A549 (cell line): Measurements from ENCODE around the gene SLC5A3. TPM values are rescaled to one million over a fixed set of nuclear protein-coding genes. Genes with fewer than 3 reads are reported as not detected.

ENCODE experiments used
- ATAC-seq, 2 experiments: fragments of 200-7000 bp in 1 of 2; fragments of >200 bp in 1 of 2; cut with Nextera tagmentation in 1 of 2; cut with Tn5 transposase in 1 of 2; 3 replicates each; pipeline versions ENCODE4 v1.8.0 to v1.9.1; 2018 to 2020; ENCODE audit warnings: mild to moderate bottlenecking in 1 of 2, moderate library complexity in 1 of 2
- CTCF ChIA-PET: fragments of 300-600 bp; sonication (Branson Sonifier 250); formaldehyde crosslinking; extraction: SDS; loops from one replicate; lab custom pipeline; 2021; ENCODE audit warnings: antibody characterized with exemption, inconsistent platforms; lab: Yijun Ruan, JAX
- POLR2A ChIA-PET: fragments of 350-600 bp; formaldehyde crosslinking; extraction: SDS; loops from one replicate; lab custom pipeline; 2021; ENCODE audit warnings: antibody characterized with exemption, inconsistent platforms; lab: Yijun Ruan, JAX
- DNase-seq, 2 experiments: peaks; one replicate each; pipeline versions ENCODE4 v3.0.0 to v3.0.0-alpha.2; 2011 to 2016; ENCODE audit warnings: low read depth in 1 of 2, low spot score in 1 of 2
- FAIRE-seq: peaks from 2 replicates; lab custom pipeline; 2011; peaks lifted over from hg19 to GRCh38; lab: Jason Lieb, UNC
- H3K27ac ChIP-seq, 2 experiments: fragments of >200 bp; sonication (Bioruptor Twin); formaldehyde crosslinking; 3 replicates each; pipeline ENCODE4 v1.5.1; 2016 to 2017
- H3K4me1 ChIP-seq: fragments of >200 bp; sonication (Bioruptor Twin); formaldehyde crosslinking; 3 replicates; pipeline ENCODE4 v1.6.1; 2016
- H3K4me2 ChIP-seq: fragments of >200 bp; sonication (Bioruptor Twin); formaldehyde crosslinking; 3 replicates; pipeline ENCODE4 v1.6.1; 2016
- H3K4me3 ChIP-seq: fragments of >200 bp; sonication (Bioruptor Twin); formaldehyde crosslinking; 3 replicates; pipeline ENCODE4 v1.5.1; 2016
- H3K9me3 ChIP-seq: fragments of >200 bp; sonication (Bioruptor Twin); formaldehyde crosslinking; 3 replicates; pipeline ENCODE4 v1.6.1; 2016
- BHLHE40 ChIP-seq: IDR thresholded peaks from 2 replicates; pipeline ENCODE4 v1.6.1; 2012; ENCODE audit warnings: low read depth, low read length, inconsistent platforms
- CBX2 ChIP-seq: fragments of 200-600 bp; sonication (generic); IDR thresholded peaks from 2 replicates; pipeline ENCODE4 v1.6.1; 2016; ENCODE audit warnings: low read depth, mild to moderate bottlenecking, borderline replicate concordance
- CBX8 ChIP-seq: fragments of 200-600 bp; sonication (generic); IDR thresholded peaks from 2 replicates; pipeline ENCODE4 v1.6.1; 2016
- CEBPB ChIP-seq, 2 experiments: fragments of >200 bp in 1 of 2; sonication (Bioruptor Twin) in 1 of 2; formaldehyde crosslinking in 1 of 2; IDR thresholded peaks; 2 replicates each; pipeline ENCODE4 v1.6.1; 2012 to 2016
- EHF ChIP-seq: fragments of 250-450 bp; sonication (Bioruptor Pico); IDR thresholded peaks from 2 replicates; pipeline ENCODE4 v1.5.0; 2020; ENCODE audit warnings: mild to moderate bottlenecking
- ESRRA ChIP-seq: fragments of 150-350 bp; IDR thresholded peaks from 2 replicates; pipeline ENCODE4 v1.6.1; 2014; ENCODE audit warnings: mild to moderate bottlenecking, low read length, borderline replicate concordance
- FOSB ChIP-seq: fragments of 250-450 bp; sonication (Bioruptor Pico); IDR thresholded peaks from 2 replicates; pipeline ENCODE4 v1.5.0; 2020; ENCODE audit warnings: mild to moderate bottlenecking, moderate library complexity
- FOSL2 ChIP-seq, 2 experiments: fragments of 450-650 bp in 1 of 2; fragments of >200 bp in 1 of 2; sonication (Bioruptor Twin) in 1 of 2; formaldehyde crosslinking; IDR thresholded peaks; 2 replicates each; pipeline versions ENCODE4 v1.5.0 to v1.6.1; 2016 to 2020; ENCODE audit warnings: mild to moderate bottlenecking in 1 of 2, moderate library complexity in 1 of 2
- GATA3 ChIP-seq: IDR thresholded peaks from 2 replicates; pipeline ENCODE4 v1.6.1; 2012; ENCODE audit warnings: borderline replicate concordance
- HEYL ChIP-seq: fragments of 250-450 bp; sonication (Bioruptor Pico); IDR thresholded peaks from 2 replicates; pipeline ENCODE4 v1.8.0; 2021; ENCODE audit warnings: mild to moderate bottlenecking, moderate library complexity
- HOXA7 ChIP-seq: fragments of 250-450 bp; sonication (Bioruptor Pico); IDR thresholded peaks from 2 replicates; pipeline ENCODE4 v1.5.0; 2020; ENCODE audit warnings: mild to moderate bottlenecking, moderate library complexity
- HOXB13 ChIP-seq: fragments of 250-450 bp; sonication (Bioruptor Pico); IDR thresholded peaks from 2 replicates; pipeline ENCODE4 v1.5.0; 2020; ENCODE audit warnings: low read depth, mild to moderate bottlenecking, moderate library complexity
- JUNB ChIP-seq: fragments of >200 bp; sonication (Bioruptor Twin); formaldehyde crosslinking; IDR thresholded peaks from 2 replicates; pipeline ENCODE4 v1.6.1; 2016
- MYC ChIP-seq: IDR thresholded peaks from 2 replicates; pipeline ENCODE4 v1.6.1; 2012; ENCODE audit warnings: mild to moderate bottlenecking, inconsistent platforms, low read length, improper control_type of control experiment, borderline replicate concordance
- NFE2L2 ChIP-seq: fragments of 150-350 bp; conservative IDR thresholded peaks from 2 replicates; pipeline ENCODE4 v1.6.1; 2014; ENCODE audit warnings: low read length
- PHF8 ChIP-seq: fragments of 200-600 bp; sonication (generic); IDR thresholded peaks from 2 replicates; pipeline ENCODE4 v1.6.1; 2016; ENCODE audit warnings: low read depth, mild to moderate bottlenecking, antibody characterized with exemption, moderate library complexity, borderline replicate concordance
- POLR2A ChIP-seq: IDR thresholded peaks from 2 replicates; pipeline ENCODE4 v1.6.1; 2012; ENCODE audit warnings: mild to moderate bottlenecking, low read length
- RARB ChIP-seq: fragments of 250-450 bp; sonication (Bioruptor Pico); IDR thresholded peaks from 2 replicates; pipeline ENCODE4 v1.8.0; 2021; ENCODE audit warnings: mild to moderate bottlenecking, moderate library complexity
- RCOR1 ChIP-seq: fragments of 150-350 bp; IDR thresholded peaks from 2 replicates; pipeline ENCODE4 v1.6.1; 2014; ENCODE audit warnings: antibody characterized with exemption, low read length, low read depth
- RNF2 ChIP-seq: fragments of 200-600 bp; sonication (generic); IDR thresholded peaks from 2 replicates; pipeline ENCODE4 v1.6.1; 2016; ENCODE audit warnings: low read depth, mild to moderate bottlenecking, antibody characterized with exemption, moderate library complexity, borderline replicate concordance
- SMC3 ChIP-seq: fragments of >200 bp; sonication (Bioruptor Twin); formaldehyde crosslinking; IDR thresholded peaks from 3 replicates; pipeline ENCODE4 v1.6.1; 2018; ENCODE audit warnings: inconsistent platforms
- SREBF2 ChIP-seq: fragments of 450-650 bp; IDR thresholded peaks from 2 replicates; pipeline ENCODE4 v1.6.1; 2014; ENCODE audit warnings: mild to moderate bottlenecking, moderate library complexity
- TFCP2L1 ChIP-seq: fragments of 250-450 bp; sonication (Bioruptor Pico); IDR thresholded peaks from 2 replicates; pipeline ENCODE4 v1.5.0; 2021; ENCODE audit warnings: mild to moderate bottlenecking
- ZC3H11A ChIP-seq: fragments of 450-650 bp; IDR thresholded peaks from 2 replicates; pipeline ENCODE4 v1.6.1; 2014; ENCODE audit warnings: antibody characterized with exemption, mild to moderate bottlenecking
- ZNF302 ChIP-seq: fragments of 250-450 bp; sonication (Bioruptor Pico); IDR thresholded peaks from 2 replicates; pipeline ENCODE4 v1.9.0; 2021; ENCODE audit warnings: inconsistent platforms, mild to moderate bottlenecking, moderate library complexity
- ZSCAN20 ChIP-seq: fragments of 250-450 bp; sonication (Bioruptor Pico); IDR thresholded peaks from 2 replicates; pipeline ENCODE4 v1.8.0; 2022; ENCODE audit warnings: mild to moderate bottlenecking, moderate library complexity
- WGBS: methylation state at CpG from one replicate; pipeline ENCODE4 v1.1.6; 2017; ENCODE audit errors: missing lambda C conversion rate; 5-methylcytosine and 5-hydroxymethylcytosine counted together
- polyA plus RNA-seq, 4 experiments: library from polyadenylated mRNA; depleted of rRNA in 3 of 4; stranded (reverse); fragments of >200 nt; fragmentation: RNase III in 1 of 4; extraction: RNeasy Plus Mini Kit Qiagen cat#74134 plus additional on column Dnase treatment in 1 of 4; gene quantifications; 2 replicates in 3 of 4; 3 replicates in 1 of 4; pipeline ENCODE4 v1.2.3, GENCODE V29; 2011 to 2017
- TF ChIP-seq, protein P1 (sequence below): IDR thresholded peaks from 2 replicates; pipeline ENCODE4 v1.6.1; 2012
- TF ChIP-seq, protein P2 (sequence below): fragments of 450-650 bp; IDR thresholded peaks from 2 replicates; pipeline ENCODE4 v1.6.1; 2014; ENCODE audit warnings: antibody characterized with exemption

SLC5A3 gene
- polyA plus RNA-seq, 2 of the 4 experiments (the other 2 are of a cell fraction), result 7.2 to 7.7 TPM

DNA sequence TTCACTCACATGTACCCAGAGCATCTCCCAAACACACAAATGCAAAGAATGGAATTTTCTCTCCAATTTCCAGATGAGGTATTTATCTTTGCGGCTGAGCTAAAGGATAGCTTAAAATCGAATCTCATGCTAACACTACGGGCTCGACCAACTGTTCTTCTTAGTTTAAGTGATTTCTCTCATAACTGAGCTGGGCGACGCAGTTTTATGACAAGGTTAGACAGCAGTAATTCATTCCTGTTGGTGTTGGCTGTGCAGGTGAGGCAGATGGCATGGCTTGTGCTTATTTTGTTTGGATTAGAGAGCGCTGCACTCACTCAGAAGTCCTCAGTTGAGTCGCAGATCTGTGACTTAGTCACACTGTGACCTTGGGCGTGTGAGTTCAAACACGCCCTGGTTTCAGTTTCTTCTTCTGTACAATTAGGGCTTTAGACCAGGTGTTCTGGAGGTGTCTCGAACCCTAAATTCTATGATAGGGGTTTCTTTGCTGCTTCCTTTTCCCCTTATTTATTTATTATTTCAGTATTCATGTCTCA is 41.5 kb upstream of the SLC5A3 start:
- ChIA-PET CTCF (no interaction called here), POLR2A (no interaction called here)
- H3K9me3 ChIP-seq, result no peaks in the 10 kb centered on the region
- no peak overlapping the region for H3K4me3 ChIP-seq
- ATAC-seq, result no peak
- H3K4me2 ChIP-seq, result no peak overlapping the region
- no peak for DNase-seq
- H3K4me1 ChIP-seq, result no peaks in the 10 kb centered on the region
- WGBS, result 61% methylated on average over 11 of the region's 11 CpGs
- no peak overlapping the region for H3K27ac ChIP-seq
- no peak for FAIRE-seq
- TF ChIP-seq ZSCAN20 (no peak), CBX8 (no peak), FOSB (no peak), MYC (no peak), EHF (CRISPR knock-in tag) (no peak), ZNF302 (CRISPR knock-in tag) (no peak), CBX2 (no peak), FOSL2 (IDR thresholded peaks at IDR 0.05) (no peak), FOSL2 (CRISPR knock-in tag; IDR thresholded peaks at IDR 0.05) (no peak), ESRRA (no peak)

DNA sequence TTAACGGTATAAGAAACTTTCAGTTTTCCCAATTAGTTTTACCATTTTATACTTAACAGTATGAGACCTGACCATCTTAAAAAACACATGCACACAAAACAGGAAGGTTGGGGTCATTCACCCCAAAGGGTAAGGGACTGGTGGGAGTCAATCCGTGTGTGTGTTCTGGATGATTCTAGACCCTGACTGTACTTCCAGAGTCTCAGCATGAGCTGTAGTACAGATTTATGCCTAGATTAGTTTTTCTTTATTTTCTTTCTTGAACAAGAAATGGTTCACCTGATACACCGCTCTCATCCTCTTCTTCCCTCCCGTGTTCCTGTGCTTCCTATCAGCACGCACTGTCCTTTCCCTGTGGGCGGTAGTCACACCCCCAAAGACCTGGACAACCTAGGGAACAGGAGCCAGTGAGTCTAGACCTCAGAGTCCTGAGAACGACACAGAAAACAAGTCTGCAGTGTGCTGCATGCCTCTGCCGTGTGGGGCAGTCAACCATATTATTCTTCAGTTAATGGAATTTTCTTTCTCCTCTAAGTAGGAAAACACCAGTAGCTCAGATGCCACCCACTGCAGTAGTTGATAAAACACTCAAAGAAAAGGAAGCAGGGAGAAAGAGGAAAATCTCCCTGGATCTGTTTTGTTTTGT is 38.9 kb upstream of the SLC5A3 start:
- no peak for TF ChIP-seq BHLHE40
- TF ChIP-seq SMC3, result no peak
- TF ChIP-seq PHF8, result no peak
- TF ChIP-seq SREBF2, result no peak
- no peak for TF ChIP-seq ZC3H11A
- no peak for TF ChIP-seq ZNF302 (CRISPR knock-in tag)
- TF ChIP-seq HOXB13 (CRISPR knock-in tag), result no peak
- TF ChIP-seq POLR2A, result no peak
- no peak for TF ChIP-seq RCOR1
- no peak for TF ChIP-seq HEYL (CRISPR knock-in tag)
- no peak for TF ChIP-seq TFCP2L1 (CRISPR knock-in tag)
- TF ChIP-seq RARB (CRISPR knock-in tag), result no peak
- TF ChIP-seq, protein P1, sequence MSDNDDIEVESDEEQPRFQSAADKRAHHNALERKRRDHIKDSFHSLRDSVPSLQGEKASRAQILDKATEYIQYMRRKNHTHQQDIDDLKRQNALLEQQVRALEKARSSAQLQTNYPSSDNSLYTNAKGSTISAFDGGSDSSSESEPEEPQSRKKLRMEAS, result no peak
- TF ChIP-seq RNF2, result no peak
- TF ChIP-seq CEBPB (IDR thresholded peaks at IDR 0.05), result no peak
- Histone ChIP-seq H3K27ac (no peak overlapping the region), H3K4me3 (no peak overlapping the region), H3K4me2 (no peak overlapping the region), H3K4me1 (no peaks in the 10 kb centered on the region), H3K9me3 (no peaks in the 10 kb centered on the region)
- ATAC-seq (no peak), DNase-seq (no peak), FAIRE-seq (no peak)
- 57% methylated on average over 8 of the region's 8 CpGs for WGBS
- POLR2A ChIA-PET, result no interaction called here
- CTCF ChIA-PET, result interaction anchor here (0.7 to 0.9 kb wide), 3 partner anchors 76 to 655 kb away, joined by 3 read pairs; no protein-coding TSS in a partner anchor

DNA sequence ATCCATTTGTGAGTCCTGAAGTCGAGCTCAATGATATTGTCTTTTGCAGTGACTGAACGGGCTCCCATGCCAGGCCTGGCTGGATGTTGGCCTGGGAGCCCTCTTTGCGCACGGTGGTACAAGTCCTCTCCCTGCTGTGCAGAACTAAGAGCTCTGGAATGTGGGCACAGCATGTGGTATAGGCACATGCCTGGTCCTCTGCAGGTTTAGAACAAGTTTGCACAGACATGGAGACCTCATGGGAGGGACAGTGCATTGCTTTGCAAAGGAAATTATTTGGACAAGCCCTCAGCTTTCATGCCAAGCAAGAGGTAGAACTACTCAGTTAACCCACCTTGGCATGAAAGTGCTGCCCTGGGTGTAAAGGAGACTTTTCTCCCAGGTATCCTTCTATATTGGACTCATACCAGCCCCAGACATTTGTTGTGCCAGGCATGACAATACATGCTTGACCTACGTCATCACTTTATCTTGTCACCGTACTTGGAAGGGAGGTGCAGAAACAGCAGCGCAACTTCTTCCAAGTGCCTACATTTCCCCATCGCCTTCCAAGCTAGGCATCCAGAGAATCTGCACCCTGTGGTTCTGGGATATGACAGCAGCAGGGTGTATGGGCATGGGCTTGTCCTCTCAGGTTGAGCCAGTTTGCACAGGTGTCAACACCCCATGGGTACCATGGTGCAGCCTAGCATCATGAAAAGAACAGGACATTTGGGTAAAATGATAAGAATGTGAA is 37.6 kb upstream of the SLC5A3 start:
- POLR2A ChIA-PET, result no interaction called here
- TF ChIP-seq FOSB (no peak), GATA3 (no peak), HOXA7 (CRISPR knock-in tag) (no peak), JUNB (no peak), CBX2 (no peak), NFE2L2 (no peak), ZC3H11A (no peak)
- TF ChIP-seq, protein P2, sequence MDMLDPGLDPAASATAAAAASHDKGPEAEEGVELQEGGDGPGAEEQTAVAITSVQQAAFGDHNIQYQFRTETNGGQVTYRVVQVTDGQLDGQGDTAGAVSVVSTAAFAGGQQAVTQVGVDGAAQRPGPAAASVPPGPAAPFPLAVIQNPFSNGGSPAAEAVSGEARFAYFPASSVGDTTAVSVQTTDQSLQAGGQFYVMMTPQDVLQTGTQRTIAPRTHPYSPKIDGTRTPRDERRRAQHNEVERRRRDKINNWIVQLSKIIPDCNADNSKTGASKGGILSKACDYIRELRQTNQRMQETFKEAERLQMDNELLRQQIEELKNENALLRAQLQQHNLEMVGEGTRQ, result no peak
- TF ChIP-seq, all 56 proteins: peak for 0
- 60% methylated on average over 8 of the region's 8 CpGs for WGBS
- DNase-seq (no peak), FAIRE-seq (no peak), ATAC-seq (no peak; a peak in 1 of 6 replicates)
- Histone ChIP-seq H3K4me3 (no peak overlapping the region), H3K9me3 (no peaks in the 10 kb centered on the region), H3K4me2 (no peak overlapping the region), H3K27ac (no peak overlapping the region), H3K4me1 (no peaks in the 10 kb centered on the region)
- CTCF ChIA-PET, result interaction anchor here (0.9 kb wide), 1 partner anchor 123 kb away, joined by 3 read pairs; no protein-coding TSS in a partner anchor
